Natural killer cell (primary cell): ENCODE data around the gene CNTN2. TPM values are rescaled to one million over a fixed set of nuclear protein-coding genes. Genes with fewer than 3 reads are reported as not detected.

Experiments used
- ATAC-seq, 3 donors: fragments of 150-1000 bp in 2 of 3; fragments of 200-7000 bp in 1 of 3; cut with Tn5 transposase; 1 replicate in 1 of 3; 2 replicates in 2 of 3; pipeline ENCODE4 v1.10.0; 2021; ENCODE audit warnings: mild to moderate bottlenecking in 2 of 3, moderate library complexity in 2 of 3
- DNase-seq, 2 donors: peaks; one replicate each; pipeline versions ENCODE4 v3.0.0 to v3.0.0-alpha.2; 2013 to 2021; ENCODE audit warnings: mixed read lengths in 1 of 2
- H3K27ac ChIP-seq: one replicate; pipeline ENCODE4 v1.5.1; 2013; ENCODE audit warnings: mild to moderate bottlenecking, low read length
- H3K27me3 ChIP-seq: one replicate; pipeline ENCODE4 v1.6.1; 2013; ENCODE audit warnings: low read length; ENCODE audit not compliant: control insufficient read depth, insufficient read depth
- H3K36me3 ChIP-seq: one replicate; pipeline ENCODE4 v1.6.1; 2013; ENCODE audit warnings: low read length; ENCODE audit not compliant: control insufficient read depth, insufficient read depth
- H3K4me1 ChIP-seq: one replicate; pipeline ENCODE4 v1.6.1; 2013; ENCODE audit warnings: low read length; ENCODE audit not compliant: control insufficient read depth, insufficient read depth
- H3K4me3 ChIP-seq: one replicate; pipeline ENCODE4 v1.5.1; 2013; ENCODE audit warnings: low read length
- H3K9me3 ChIP-seq: one replicate; pipeline ENCODE4 v1.6.1; 2013; ENCODE audit warnings: low read length; ENCODE audit not compliant: control insufficient read depth, insufficient read depth
- H3K27ac Mint-ChIP-seq, 2 donors: one replicate each; pipeline ENCODE4 v1.8.0; 2022; ENCODE audit warnings: mild to moderate bottlenecking in 2 of 2, mixed read lengths in 2 of 2, moderate library complexity in 1 of 2
- H3K27me3 Mint-ChIP-seq, 2 donors: one replicate each; pipeline ENCODE4 v1.8.0; 2022; ENCODE audit warnings: low read depth in 2 of 2, mixed read lengths in 2 of 2
- H3K36me3 Mint-ChIP-seq: one replicate; pipeline ENCODE4 v1.8.0; 2022; ENCODE audit warnings: mixed read lengths
- H3K4me1 Mint-ChIP-seq, 2 donors: one replicate each; pipeline ENCODE4 v1.8.0; 2022; ENCODE audit warnings: mixed read lengths in 2 of 2
- H3K4me3 Mint-ChIP-seq: one replicate; pipeline ENCODE4 v1.8.0; 2022; ENCODE audit warnings: mild to moderate bottlenecking, moderate library complexity, mixed read lengths
- H3K9me3 Mint-ChIP-seq, 2 donors: one replicate each; pipeline ENCODE4 v1.8.0; 2022; ENCODE audit warnings: mixed read lengths in 2 of 2
- WGBS: methylation state at CpG from one replicate; pipeline ENCODE4 v1.1.7; 2013; ENCODE audit warnings: missing lambda C conversion rate; ENCODE audit not compliant: insufficient coverage; 5-methylcytosine and 5-hydroxymethylcytosine counted together
- intact Hi-C: fragments of 100-400 bp; cut with micrococcal nuclease; formaldehyde crosslinking; loops from one replicate; pipeline ENCODE4 v1.14.2; 2022
- total RNA-seq, 4 donors: library from RNA; stranded (reverse); fragments of 120-200 nt in 1 of 4; gene quantifications; one replicate each; pipeline versions ENCODE4 v1.2.3 to v1.2.4, GENCODE V29; 2013 to 2022
- TF ChIP-seq, protein P1 (sequence below): fragments of 200-600 bp; IDR thresholded peaks from one replicate; pipeline ENCODE4 v1.8.0; 2022; ENCODE audit warnings: antibody characterized with exemption

CNTN2 gene
- total RNA-seq, 3 donors from 2014 or later (not counting 1 experiment from before 2014, with no cell fraction given) = not detected

GRCh38 chr1:205038132-205038786 lies 4.8 kb upstream of the CNTN2 start:
- ATAC-seq (no peak), DNase-seq (no peak)
- TF ChIP-seq, protein P1, sequence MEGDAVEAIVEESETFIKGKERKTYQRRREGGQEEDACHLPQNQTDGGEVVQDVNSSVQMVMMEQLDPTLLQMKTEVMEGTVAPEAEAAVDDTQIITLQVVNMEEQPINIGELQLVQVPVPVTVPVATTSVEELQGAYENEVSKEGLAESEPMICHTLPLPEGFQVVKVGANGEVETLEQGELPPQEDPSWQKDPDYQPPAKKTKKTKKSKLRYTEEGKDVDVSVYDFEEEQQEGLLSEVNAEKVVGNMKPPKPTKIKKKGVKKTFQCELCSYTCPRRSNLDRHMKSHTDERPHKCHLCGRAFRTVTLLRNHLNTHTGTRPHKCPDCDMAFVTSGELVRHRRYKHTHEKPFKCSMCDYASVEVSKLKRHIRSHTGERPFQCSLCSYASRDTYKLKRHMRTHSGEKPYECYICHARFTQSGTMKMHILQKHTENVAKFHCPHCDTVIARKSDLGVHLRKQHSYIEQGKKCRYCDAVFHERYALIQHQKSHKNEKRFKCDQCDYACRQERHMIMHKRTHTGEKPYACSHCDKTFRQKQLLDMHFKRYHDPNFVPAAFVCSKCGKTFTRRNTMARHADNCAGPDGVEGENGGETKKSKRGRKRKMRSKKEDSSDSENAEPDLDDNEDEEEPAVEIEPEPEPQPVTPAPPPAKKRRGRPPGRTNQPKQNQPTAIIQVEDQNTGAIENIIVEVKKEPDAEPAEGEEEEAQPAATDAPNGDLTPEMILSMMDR = no peak
- Histone ChIP-seq H3K9me3 (no peaks in the 10 kb centered on the region), H3K27ac (no peak overlapping the region), H3K4me1 (no peaks in the 10 kb centered on the region), H3K27me3 (peaks cover 6% of the 10 kb centered on the region), H3K4me3 (no peak overlapping the region), H3K36me3 (no peaks in the 10 kb centered on the region)
- no peak overlapping the region for H3K27ac Mint-ChIP-seq
- WGBS = 89% methylated on average over 6 of the region's 6 CpGs
- H3K9me3 Mint-ChIP-seq = no peaks in the 10 kb centered on the region
- no peaks in the 10 kb centered on the region for H3K36me3 Mint-ChIP-seq
- intact Hi-C loops = no loop called here
- no peaks in the 10 kb centered on the region for H3K4me1 Mint-ChIP-seq
- H3K4me3 Mint-ChIP-seq = no peak overlapping the region
- H3K27me3 Mint-ChIP-seq = peaks cover 12 to 22% of the 10 kb centered on the region in 2 donors

- H3K27me3 ChIP-seq = peaks cover 10% of the 10 kb centered on the region
- no peak overlapping the region for H3K4me3 ChIP-seq
- H3K36me3 ChIP-seq = no peaks in the 10 kb centered on the region
- Mint-ChIP-seq H3K4me1 (no peaks in the 10 kb centered on the region), H3K9me3 (no peaks in the 10 kb centered on the region), H3K36me3 (no peaks in the 10 kb centered on the region), H3K27me3 (peaks cover 20 to 36% of the 10 kb centered on the region in 2 donors), H3K4me3 (no peak overlapping the region), H3K27ac (no peak overlapping the region)
- H3K9me3 ChIP-seq = no peaks in the 10 kb centered on the region
- TF ChIP-seq, protein P1 = no peak
- H3K4me1 ChIP-seq = no peaks in the 10 kb centered on the region
- intact Hi-C loops = no loop called here
- DNase-seq (no peak), ATAC-seq (no peak)
- H3K27ac ChIP-seq = no peak overlapping the region
- 44% methylated on average over 4 of the region's 4 CpGs for WGBS
These were observed 1.9 kb upstream of the CNTN2 start for GRCh38 chr1:205041001-205041715.

GRCh38 chr1:205041998-205042910 lies 758 bp upstream of the CNTN2 start:
- no peaks in the 10 kb centered on the region for H3K9me3 Mint-ChIP-seq
- Histone ChIP-seq H3K4me3 (no peak overlapping the region), H3K4me1 (no peaks in the 10 kb centered on the region), H3K27me3 (peaks cover 10% of the 10 kb centered on the region), H3K9me3 (no peaks in the 10 kb centered on the region), H3K36me3 (no peaks in the 10 kb centered on the region), H3K27ac (no peak overlapping the region)
- 70% methylated on average over 15 of the region's 16 CpGs for WGBS
- H3K4me3 Mint-ChIP-seq = no peak overlapping the region
- no peaks in the 10 kb centered on the region for H3K4me1 Mint-ChIP-seq
- H3K36me3 Mint-ChIP-seq = no peaks in the 10 kb centered on the region
- intact Hi-C loops = no loop called here
- TF ChIP-seq, protein P1 = no peak
- H3K27me3 Mint-ChIP-seq = peaks cover 18 to 36% of the 10 kb centered on the region in 2 donors
- no peak for ATAC-seq
- no peak overlapping the region for H3K27ac Mint-ChIP-seq
- no peak for DNase-seq
